Caco-2 (cell line): Measurements from ENCODE around the gene PDHB. TPM values are rescaled to one million over a fixed set of nuclear protein-coding genes. Genes with fewer than 3 reads are reported as not detected.

Source experiments
- BruUV-seq: library from RNA; stranded (reverse); fragments of 400-500 nt; replicated peaks from 2 replicates; lab custom pipeline; 2021; lab: Mats Ljungman, UMichigan
- CTCF ChIA-PET: fragments of 300-600 bp; sonication (Branson Sonifier 250); formaldehyde crosslinking; loops from one replicate; lab custom pipeline; 2022; ENCODE audit warnings: antibody characterized with exemption; lab: Charles Lee
- POLR2A ChIA-PET: fragments of 300-600 bp; sonication (Branson Sonifier 250); formaldehyde crosslinking; loops from one replicate; lab custom pipeline; 2022; ENCODE audit warnings: antibody characterized with exemption; lab: Charles Lee
- DNase-seq, 2 experiments: peaks; one replicate each; pipeline versions ENCODE4 v3.0.0 to v3.0.0-alpha.2; 2020 to 2022
- H3K27me3 ChIP-seq: replicated peaks from 2 replicates; pipeline ENCODE4 v1.6.0; 2011; ENCODE audit warnings: low read length; ENCODE audit not compliant: control insufficient read depth, insufficient read depth
- H3K36me3 ChIP-seq: 2 replicates; pipeline ENCODE4 v1.5.1; 2011; ENCODE audit warnings: low read length; ENCODE audit not compliant: control insufficient read depth, insufficient read depth
- H3K4me1 ChIP-seq: fragments of 250-450 bp; sonication (Bioruptor Pico); 2 replicates; pipeline ENCODE4 v1.5.1; 2020; ENCODE audit warnings: mild to moderate bottlenecking
- H3K4me3 ChIP-seq: 2 replicates; pipeline ENCODE4 v1.5.1; 2011; ENCODE audit warnings: low read depth, mild to moderate bottlenecking, control low read depth, low read length
- H3K9me3 ChIP-seq: fragments of 250-450 bp; sonication (Bioruptor Pico); 2 replicates; pipeline ENCODE4 v1.5.1; 2020; ENCODE audit warnings: mild to moderate bottlenecking, moderate library complexity
- H3K27ac Mint-ChIP-seq: one replicate; pipeline ENCODE4 v1.8.0; 2022; ENCODE audit warnings: mixed read lengths; ENCODE audit not compliant: unreplicated experiment
- H3K27me3 Mint-ChIP-seq: one replicate; pipeline ENCODE4 v1.8.0; 2022; ENCODE audit warnings: mixed read lengths; ENCODE audit not compliant: insufficient read depth, unreplicated experiment
- H3K36me3 Mint-ChIP-seq: one replicate; pipeline ENCODE4 v1.8.0; 2022; ENCODE audit warnings: mild to moderate bottlenecking, mixed read lengths; ENCODE audit not compliant: insufficient read depth, unreplicated experiment
- H3K4me1 Mint-ChIP-seq: one replicate; pipeline ENCODE4 v1.8.0; 2022; ENCODE audit warnings: low read depth, mixed read lengths; ENCODE audit not compliant: unreplicated experiment
- H3K4me3 Mint-ChIP-seq: one replicate; pipeline ENCODE4 v1.8.0; 2022; ENCODE audit warnings: mild to moderate bottlenecking, moderate library complexity, mixed read lengths; ENCODE audit not compliant: unreplicated experiment
- H3K9me3 Mint-ChIP-seq: one replicate; pipeline ENCODE4 v1.8.0; 2022; ENCODE audit warnings: mixed read lengths; ENCODE audit not compliant: unreplicated experiment
- intact Hi-C: fragments of 100-400 bp; cut with micrococcal nuclease; formaldehyde crosslinking; loops from one replicate; pipeline ENCODE4 v1.10.0; 2022; ENCODE audit not compliant: unreplicated experiment
- total RNA-seq: library from RNA; stranded (reverse); gene quantifications from 2 replicates; pipeline ENCODE4 v1.2.3, GENCODE V29; 2022
- TF ChIP-seq, protein P1 (sequence below), 2 experiments: fragments of 200-600 bp in 1 of 2; IDR thresholded peaks; 1 replicate in 1 of 2; 2 replicates in 1 of 2; pipeline versions ENCODE4 v1.5.1 to v1.8.0; 2011 to 2022; ENCODE audit warnings: antibody characterized with exemption in 1 of 2, control low read depth in 1 of 2, inconsistent platforms in 1 of 2, low read depth in 1 of 2, low read length in 1 of 2, mild to moderate bottlenecking in 1 of 2, moderate library complexity in 1 of 2; ENCODE audit not compliant: insufficient read depth in 1 of 2, severe bottlenecking in 1 of 2, unreplicated experiment in 1 of 2

The PDHB gene
- total RNA-seq, 1 experiment from 2014 or later = 89.8 TPM

DNA sequence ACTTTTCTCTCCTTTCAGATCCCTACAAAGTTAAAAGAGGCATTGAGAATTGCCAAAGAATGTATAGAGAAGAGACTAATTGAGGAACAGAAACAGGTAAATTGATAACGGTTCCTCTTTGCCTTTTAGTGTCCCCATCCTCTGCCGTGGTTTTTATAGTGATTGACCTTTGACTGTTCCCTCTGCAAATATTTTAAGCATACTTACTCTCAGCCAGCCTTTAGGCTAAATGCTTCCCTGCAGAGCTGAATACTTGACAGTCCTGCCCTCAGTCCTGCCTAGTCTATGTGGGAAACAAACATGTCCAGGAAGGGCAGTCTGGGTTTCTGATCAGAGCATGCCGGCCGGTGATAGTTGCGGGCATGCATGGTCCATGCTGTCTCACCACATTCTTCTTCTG, 24.7 kb downstream of the PDHB start:
- intact Hi-C loops = no loop called here
- Mint-ChIP-seq H3K9me3 (peaks cover 9% of the 10 kb centered on the region), H3K4me3 (no peak overlapping the region)

DNA sequence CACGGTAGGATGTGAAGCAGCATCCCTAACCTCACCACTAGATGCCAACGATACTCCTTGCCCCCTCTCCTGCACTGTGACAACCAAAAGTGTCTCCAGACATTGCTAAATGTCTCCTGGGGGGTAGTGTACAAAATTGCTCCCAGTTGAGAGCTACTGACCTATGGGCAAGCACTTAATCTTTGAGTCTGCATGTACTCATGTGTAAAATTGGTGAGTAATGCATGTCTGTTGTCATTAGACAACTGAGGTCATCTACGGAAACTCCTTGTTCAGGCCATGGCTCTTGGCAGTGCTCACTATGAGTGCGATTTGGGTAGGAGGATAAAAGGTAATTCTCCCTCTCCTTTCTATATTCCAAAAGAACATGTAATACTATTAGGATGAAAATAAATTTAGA, 29.2 kb downstream of the PDHB start:
- Histone ChIP-seq H3K27me3 (no peaks in the 10 kb centered on the region), H3K9me3 (no peaks in the 10 kb centered on the region), H3K4me1 (peaks cover 8% of the 10 kb centered on the region; the same call in 1 of the 2 replicates), H3K4me3 (no peak overlapping the region), H3K36me3 (no peaks in the 10 kb centered on the region)
- CTCF ChIA-PET = no interaction called here
- Mint-ChIP-seq H3K4me1 (peaks cover 9% of the 10 kb centered on the region), H3K4me3 (no peak overlapping the region), H3K36me3 (no peaks in the 10 kb centered on the region), H3K9me3 (peaks cover 9% of the 10 kb centered on the region), H3K27ac (no peak overlapping the region), H3K27me3 (no peaks in the 10 kb centered on the region)
- no TSS peak for BruUV-seq
- intact Hi-C loops = no loop called here
- POLR2A ChIA-PET = no interaction called here
- DNase-seq = no peak
- TF ChIP-seq, protein P1, sequence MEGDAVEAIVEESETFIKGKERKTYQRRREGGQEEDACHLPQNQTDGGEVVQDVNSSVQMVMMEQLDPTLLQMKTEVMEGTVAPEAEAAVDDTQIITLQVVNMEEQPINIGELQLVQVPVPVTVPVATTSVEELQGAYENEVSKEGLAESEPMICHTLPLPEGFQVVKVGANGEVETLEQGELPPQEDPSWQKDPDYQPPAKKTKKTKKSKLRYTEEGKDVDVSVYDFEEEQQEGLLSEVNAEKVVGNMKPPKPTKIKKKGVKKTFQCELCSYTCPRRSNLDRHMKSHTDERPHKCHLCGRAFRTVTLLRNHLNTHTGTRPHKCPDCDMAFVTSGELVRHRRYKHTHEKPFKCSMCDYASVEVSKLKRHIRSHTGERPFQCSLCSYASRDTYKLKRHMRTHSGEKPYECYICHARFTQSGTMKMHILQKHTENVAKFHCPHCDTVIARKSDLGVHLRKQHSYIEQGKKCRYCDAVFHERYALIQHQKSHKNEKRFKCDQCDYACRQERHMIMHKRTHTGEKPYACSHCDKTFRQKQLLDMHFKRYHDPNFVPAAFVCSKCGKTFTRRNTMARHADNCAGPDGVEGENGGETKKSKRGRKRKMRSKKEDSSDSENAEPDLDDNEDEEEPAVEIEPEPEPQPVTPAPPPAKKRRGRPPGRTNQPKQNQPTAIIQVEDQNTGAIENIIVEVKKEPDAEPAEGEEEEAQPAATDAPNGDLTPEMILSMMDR (IDR thresholded peaks at IDR 0.05; ENCODE audit: insufficient read depth in 1 of 2, low read depth in 1 of 2, low read length in 1 of 2, severe bottlenecking in 1 of 2, unreplicated experiment in 1 of 2) = no peak

More for the DNA sequence above, 24.7 kb downstream of the PDHB start:
- Mint-ChIP-seq H3K4me1 (peaks cover 9% of the 10 kb centered on the region), H3K27me3 (no peaks in the 10 kb centered on the region), H3K27ac (no peak overlapping the region), H3K36me3 (peaks cover 5% of the 10 kb centered on the region)
- POLR2A ChIA-PET = no interaction called here
- no TSS peak for BruUV-seq
- CTCF ChIA-PET = no interaction called here
- Histone ChIP-seq H3K27me3 (no peaks in the 10 kb centered on the region), H3K36me3 (no peaks in the 10 kb centered on the region), H3K4me1 (peaks cover 10% of the 10 kb centered on the region), H3K4me3 (no peak overlapping the region), H3K9me3 (no peaks in the 10 kb centered on the region)
- TF ChIP-seq, protein P1 (IDR thresholded peaks at IDR 0.05; ENCODE audit: insufficient read depth in 1 of 2, low read depth in 1 of 2, low read length in 1 of 2, severe bottlenecking in 1 of 2, unreplicated experiment in 1 of 2) = no peak
- DNase-seq = no peak

DNA sequence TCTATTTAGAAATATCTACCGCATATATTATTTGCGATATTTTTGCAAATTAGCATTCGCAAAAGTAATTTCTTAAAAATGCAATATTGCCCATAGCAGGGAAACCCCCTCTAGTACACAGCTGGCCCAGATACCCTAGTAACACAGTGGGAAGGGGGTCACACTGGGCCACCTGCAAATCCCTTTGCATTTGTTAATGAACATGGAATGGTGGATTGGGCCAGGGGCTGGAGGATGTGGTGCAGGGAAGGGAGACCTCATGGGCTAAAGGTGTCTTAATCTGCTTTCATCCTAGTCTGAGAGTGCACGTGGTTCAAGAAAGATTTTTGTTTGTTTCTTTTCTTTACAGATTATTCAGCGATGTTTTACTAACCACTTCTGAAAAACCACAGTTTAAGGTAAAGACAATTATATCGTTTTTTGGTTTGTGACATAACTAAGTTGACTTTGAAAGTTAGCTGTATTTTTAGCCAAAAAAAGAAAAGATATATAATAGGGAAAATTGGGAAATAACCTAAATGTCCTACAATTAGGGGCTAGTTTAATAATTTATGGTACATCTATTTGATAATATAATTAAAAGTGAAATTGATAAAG, 30.0 kb downstream of the PDHB start:
- no peak overlapping the region for H3K4me3 Mint-ChIP-seq
- H3K4me3 ChIP-seq = no peak overlapping the region
- CTCF ChIA-PET = no interaction called here
- peaks cover under 1% of the 10 kb centered on the region for H3K4me1 Mint-ChIP-seq
- peaks cover 9% of the 10 kb centered on the region for H3K9me3 Mint-ChIP-seq
- TF ChIP-seq, protein P1 (IDR thresholded peaks at IDR 0.05; ENCODE audit: insufficient read depth in 1 of 2, low read depth in 1 of 2, low read length in 1 of 2, severe bottlenecking in 1 of 2, unreplicated experiment in 1 of 2) = no peak
- 0 out of 2 replicates have a peak, but pooled peaks cover under 1% of the 10 kb centered on the region for H3K4me1 ChIP-seq
- H3K27me3 ChIP-seq = no peaks in the 10 kb centered on the region
- H3K27me3 Mint-ChIP-seq = no peaks in the 10 kb centered on the region
- no peaks in the 10 kb centered on the region for H3K9me3 ChIP-seq
- no peaks in the 10 kb centered on the region for H3K36me3 ChIP-seq
- DNase-seq = no peak
- no TSS peak for BruUV-seq
- POLR2A ChIA-PET = no interaction called here
- H3K27ac Mint-ChIP-seq = no peak overlapping the region
- no peaks in the 10 kb centered on the region for H3K36me3 Mint-ChIP-seq
- intact Hi-C loops = no loop called here
